ENCODE data around the gene OSBPL5.

Gene OSBPL5

DNA sequence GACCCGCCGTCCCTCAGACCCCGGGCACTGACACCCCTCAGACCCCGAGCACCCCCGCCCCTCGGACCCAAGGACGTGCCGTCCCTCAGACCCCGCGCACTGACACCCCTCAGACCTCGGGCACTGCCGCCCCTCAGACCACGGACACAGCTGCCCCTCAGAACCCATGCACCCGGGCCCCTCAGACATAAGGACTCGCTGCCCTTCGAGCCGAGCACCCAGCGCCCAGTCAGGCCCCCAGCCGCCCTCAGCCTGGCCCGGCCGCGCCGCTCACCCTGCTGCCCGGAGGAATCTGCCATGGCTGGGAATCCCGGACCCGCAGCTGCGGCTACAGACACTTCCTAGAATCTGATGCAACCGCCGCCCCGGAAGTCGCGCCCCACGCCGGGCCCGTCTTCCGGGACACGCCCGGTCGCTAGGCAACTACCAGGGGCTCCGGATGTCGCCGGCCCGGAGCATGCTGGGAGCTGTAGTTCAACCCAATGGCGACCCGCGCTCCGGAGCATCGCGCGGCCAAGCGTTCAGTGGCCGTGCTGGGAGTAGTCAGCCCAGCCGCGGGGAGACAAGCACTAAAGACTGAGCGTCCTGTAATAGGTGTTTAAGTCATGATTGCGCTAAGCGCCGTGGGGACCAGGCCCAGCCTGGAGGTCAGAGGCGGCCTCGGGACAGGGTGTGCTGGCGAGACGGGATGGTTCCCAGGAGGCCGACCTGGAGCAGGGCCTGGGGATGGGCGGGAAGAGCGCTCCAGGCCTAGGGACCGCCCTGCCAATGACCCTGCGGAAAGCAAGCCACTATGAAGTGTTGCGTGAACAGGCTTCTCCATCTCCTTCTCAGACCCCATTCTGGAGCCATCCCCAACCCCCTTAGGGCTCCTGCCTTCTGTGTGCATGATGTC lies 107.8 kb downstream of the OSBPL5 start, which contains the start of gene CARS1:
TSS of gene CARS1 (minus strand) at position 355 of the 895 bp plus-strand sequence. CDS start at position 299, 56 bp downstream.
- H3K36me3 ChIP-seq: peaks cover 15% of the 10 kb centered on the region
- peak within 1 kb of the TSS; percentile 75 for H3K27ac ChIP-seq
- H3K4me3 ChIP-seq (ENCODE audit: low read depth in 1 of 2, low read length in 1 of 2): peak within 1 kb of the TSS; percentile 72 to 85
- H3K4me1 ChIP-seq (ENCODE audit: control insufficient read depth in 1 of 2, insufficient read depth in 1 of 2, low read depth in 1 of 2, low read length in 1 of 2): peaks cover 17 to 20% of the 10 kb centered on the region in 2 experiments
- no peaks in the 10 kb centered on the region for H3K27me3 ChIP-seq
- no peaks in the 10 kb centered on the region for H3K9me3 ChIP-seq
- TF ChIP-seq, protein P1, sequence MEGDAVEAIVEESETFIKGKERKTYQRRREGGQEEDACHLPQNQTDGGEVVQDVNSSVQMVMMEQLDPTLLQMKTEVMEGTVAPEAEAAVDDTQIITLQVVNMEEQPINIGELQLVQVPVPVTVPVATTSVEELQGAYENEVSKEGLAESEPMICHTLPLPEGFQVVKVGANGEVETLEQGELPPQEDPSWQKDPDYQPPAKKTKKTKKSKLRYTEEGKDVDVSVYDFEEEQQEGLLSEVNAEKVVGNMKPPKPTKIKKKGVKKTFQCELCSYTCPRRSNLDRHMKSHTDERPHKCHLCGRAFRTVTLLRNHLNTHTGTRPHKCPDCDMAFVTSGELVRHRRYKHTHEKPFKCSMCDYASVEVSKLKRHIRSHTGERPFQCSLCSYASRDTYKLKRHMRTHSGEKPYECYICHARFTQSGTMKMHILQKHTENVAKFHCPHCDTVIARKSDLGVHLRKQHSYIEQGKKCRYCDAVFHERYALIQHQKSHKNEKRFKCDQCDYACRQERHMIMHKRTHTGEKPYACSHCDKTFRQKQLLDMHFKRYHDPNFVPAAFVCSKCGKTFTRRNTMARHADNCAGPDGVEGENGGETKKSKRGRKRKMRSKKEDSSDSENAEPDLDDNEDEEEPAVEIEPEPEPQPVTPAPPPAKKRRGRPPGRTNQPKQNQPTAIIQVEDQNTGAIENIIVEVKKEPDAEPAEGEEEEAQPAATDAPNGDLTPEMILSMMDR (IDR thresholded peaks at IDR 0.05): no peak

DNA sequence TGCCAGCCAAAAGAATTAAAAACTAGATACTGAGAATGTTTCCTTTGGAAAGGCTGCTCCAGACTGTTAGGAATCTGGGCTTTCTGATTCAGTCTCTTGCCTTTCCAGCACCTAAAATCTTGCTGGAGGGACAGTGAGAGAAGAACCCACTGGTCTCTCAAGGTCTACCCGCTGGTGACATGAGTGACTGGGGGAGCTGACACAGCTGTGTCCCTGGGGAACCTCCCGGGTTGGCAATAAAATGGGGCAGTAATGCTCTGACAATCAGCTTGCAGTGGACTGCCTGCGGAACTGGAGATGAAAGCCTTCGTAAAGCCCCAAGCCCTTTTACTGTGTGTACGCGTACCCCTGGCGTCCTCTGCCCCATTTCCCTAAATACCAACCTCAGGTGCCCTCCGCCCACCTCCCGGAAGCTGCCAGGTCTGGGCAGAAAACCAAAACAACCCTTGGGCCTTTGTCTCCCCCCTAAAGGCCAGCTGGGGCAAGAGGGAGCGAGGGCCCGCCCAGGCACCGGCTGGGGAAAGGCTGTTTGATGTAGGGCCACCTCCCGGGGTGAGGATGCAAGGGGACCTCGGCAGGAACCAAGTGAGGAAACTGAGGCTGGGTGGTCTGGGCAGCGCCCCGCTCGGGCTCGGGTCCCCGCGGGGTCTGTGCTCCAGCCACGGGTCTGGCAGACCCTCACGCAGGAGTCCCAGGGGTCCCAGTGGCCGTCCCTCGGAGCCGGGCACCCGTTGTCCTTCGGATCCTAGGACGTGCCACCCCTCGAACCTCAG lies 108.6 kb downstream of the OSBPL5 start:
- Histone ChIP-seq H3K9me3 (no peaks in the 10 kb centered on the region), H3K4me1 (ENCODE audit: control insufficient read depth in 1 of 2, insufficient read depth in 1 of 2, low read depth in 1 of 2, low read length in 1 of 2) (peaks cover 17 to 20% of the 10 kb centered on the region in 2 experiments), H3K36me3 (peaks cover 23% of the 10 kb centered on the region), H3K27me3 (no peaks in the 10 kb centered on the region), H3K4me3 (ENCODE audit: low read depth in 1 of 2, low read length in 1 of 2) (peak overlapping the region; percentile 72 to 85), H3K27ac (peak overlapping the region; percentile 75)
- TF ChIP-seq, protein P1 (IDR thresholded peaks at IDR 0.05): no peak

DNA sequence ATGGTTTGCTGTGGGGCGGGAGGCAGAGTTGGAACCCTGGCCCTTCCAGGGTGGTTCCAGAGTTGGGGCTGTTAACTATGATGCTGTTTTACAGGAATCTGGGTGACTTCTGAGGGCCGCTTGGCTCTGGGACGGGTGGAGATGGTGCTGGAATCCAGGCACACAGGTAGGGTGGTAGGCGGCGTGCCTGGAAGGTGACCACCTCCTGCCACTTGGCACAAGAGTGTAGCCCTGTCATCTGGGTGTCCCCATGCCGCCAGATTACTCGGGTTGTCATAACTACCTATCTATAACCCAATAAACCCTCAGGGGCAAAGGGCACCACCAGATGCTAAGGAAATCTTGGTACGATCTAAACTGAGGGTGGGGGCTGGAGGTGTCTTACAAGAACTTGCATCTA lies 109.2 kb downstream of the OSBPL5 start:
- Histone ChIP-seq H3K27ac (peak overlapping the region; percentile 75), H3K4me1 (ENCODE audit: control insufficient read depth in 1 of 2, insufficient read depth in 1 of 2, low read depth in 1 of 2, low read length in 1 of 2) (peaks cover 17 to 20% of the 10 kb centered on the region in 2 experiments), H3K9me3 (no peaks in the 10 kb centered on the region), H3K36me3 (peaks cover 23% of the 10 kb centered on the region), H3K4me3 (ENCODE audit: low read depth in 1 of 2, low read length in 1 of 2) (peak overlapping the region in 1 of 2 experiments; percentile 85), H3K27me3 (no peaks in the 10 kb centered on the region)
- TF ChIP-seq, protein P1 (IDR thresholded peaks at IDR 0.05): no peak

DNA sequence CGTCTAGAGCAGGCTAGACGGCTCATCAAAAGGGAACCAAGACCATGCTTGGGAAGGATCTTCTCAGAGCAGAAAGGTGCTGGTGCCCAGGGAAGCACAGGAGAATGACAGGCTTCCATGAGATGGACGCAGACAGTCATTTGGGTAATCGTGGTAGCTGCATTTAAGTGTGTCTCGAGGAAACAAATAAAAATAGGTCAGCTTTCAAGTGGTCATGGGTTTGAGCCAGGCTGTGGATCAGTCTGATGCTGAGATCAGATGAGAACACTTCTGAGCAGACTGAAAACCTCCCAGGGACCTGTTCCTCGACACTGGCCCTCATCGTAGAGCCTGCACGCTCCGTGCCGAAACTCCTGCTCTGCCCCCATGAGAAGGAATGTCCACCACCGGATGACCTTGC lies 112.5 kb downstream of the OSBPL5 start:
- no peak overlapping the region for H3K27ac ChIP-seq
- H3K9me3 ChIP-seq: no peaks in the 10 kb centered on the region
- no peaks in the 10 kb centered on the region for H3K27me3 ChIP-seq
- H3K4me1 ChIP-seq (ENCODE audit: control insufficient read depth in 1 of 2, insufficient read depth in 1 of 2, low read depth in 1 of 2, low read length in 1 of 2): peaks cover 15 to 18% of the 10 kb centered on the region in 2 experiments
- TF ChIP-seq, protein P1 (IDR thresholded peaks at IDR 0.05): no peak
- peaks cover 35% of the 10 kb centered on the region for H3K36me3 ChIP-seq
- H3K4me3 ChIP-seq (ENCODE audit: low read depth in 1 of 2, low read length in 1 of 2): no peak overlapping the region

DNA sequence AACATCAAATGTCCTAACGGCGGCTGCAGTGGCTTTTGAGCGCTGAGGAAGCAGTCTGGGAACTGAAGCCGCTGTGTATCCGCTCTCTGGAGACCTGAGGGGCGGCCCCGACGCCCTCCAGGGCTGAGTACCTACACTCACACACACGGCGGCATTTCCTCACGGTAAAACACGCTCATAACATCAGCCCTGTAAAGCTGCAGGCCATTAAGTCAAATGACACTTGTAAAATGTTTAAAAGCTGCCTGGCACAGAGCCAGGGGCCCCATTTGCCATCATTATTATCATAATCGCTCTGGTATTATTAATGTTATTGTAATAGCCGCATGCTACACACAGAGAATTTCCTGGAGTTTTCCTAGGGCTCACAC lies 113.0 kb downstream of the OSBPL5 start:
- TF ChIP-seq, protein P1 (IDR thresholded peaks at IDR 0.05): no peak
- H3K36me3 ChIP-seq: peaks cover 39% of the 10 kb centered on the region

More for the DNA sequence above, 113.0 kb downstream of the OSBPL5 start:
- Histone ChIP-seq H3K27me3 (no peaks in the 10 kb centered on the region), H3K4me1 (ENCODE audit: control insufficient read depth in 1 of 2, insufficient read depth in 1 of 2, low read depth in 1 of 2, low read length in 1 of 2) (peaks cover 12 to 15% of the 10 kb centered on the region in 2 experiments), H3K4me3 (ENCODE audit: low read depth in 1 of 2, low read length in 1 of 2) (no peak overlapping the region), H3K9me3 (no peaks in the 10 kb centered on the region), H3K27ac (no peak overlapping the region)

Measured in neutrophil (primary cell).